Measurements from ENCODE around the gene TRMT1L.

The TRMT1L gene

DNA sequence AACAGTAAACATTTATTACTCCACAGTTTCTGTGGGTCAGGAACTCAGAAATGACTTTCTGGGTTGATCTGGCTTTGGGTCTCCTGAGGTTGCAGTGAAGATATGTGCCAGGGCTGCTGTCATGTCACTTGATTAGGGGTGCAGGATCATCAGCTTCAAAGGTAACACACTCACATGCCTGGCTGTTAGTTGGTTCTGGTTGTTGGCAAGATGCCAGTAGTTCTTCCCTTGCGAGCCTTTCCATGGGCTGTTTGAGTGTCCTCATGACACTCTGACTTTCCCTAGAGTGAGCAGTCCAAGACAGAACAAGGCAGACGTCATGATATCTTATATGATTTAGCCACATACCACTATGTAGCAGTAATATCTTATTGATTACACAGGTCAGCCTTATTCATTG, 2.0 kb upstream of the TRMT1L start:
- no peak for DNase-seq (ENCODE audit: insufficient read length, low spot score)
- no peak for FAIRE-seq

DNA sequence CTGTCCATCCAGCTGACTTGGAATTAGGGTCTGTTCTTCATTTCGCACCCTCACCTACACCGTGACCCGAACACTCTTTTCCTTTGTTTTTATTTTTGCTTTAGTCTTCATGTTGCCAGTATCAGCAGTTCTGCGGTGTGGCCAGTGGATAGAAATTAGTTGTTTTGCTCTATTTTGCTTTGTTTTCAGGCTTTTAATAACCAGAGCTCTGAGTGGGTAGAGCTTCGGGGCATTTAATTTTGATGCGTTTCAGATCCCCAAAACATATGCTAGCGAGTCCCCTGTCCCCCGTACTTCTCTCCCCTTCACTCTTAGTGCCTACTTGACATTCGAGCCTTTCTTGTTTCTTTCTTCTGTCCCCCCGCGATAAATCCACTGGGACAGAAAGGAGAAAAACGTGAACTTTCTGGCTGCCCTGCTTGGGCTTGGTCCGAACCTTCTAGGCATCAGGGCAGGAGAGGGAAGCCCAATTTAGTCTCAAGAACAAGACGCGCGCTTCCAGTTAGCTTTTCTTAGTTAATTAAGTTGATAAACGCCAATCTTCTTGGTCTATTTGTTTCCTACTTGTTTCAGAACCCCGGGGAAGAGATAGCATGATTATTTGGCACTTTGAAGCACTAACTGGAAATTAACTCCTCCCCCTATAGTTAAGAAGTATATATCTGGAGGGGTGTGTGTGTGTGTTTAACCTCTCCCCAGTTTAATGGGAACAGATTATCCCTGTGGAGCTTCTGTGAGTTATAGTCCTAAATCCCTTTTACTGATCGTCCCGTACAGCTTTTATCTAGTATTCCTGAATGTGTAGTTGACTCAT, 1.1 kb upstream of the TRMT1L start:
- FAIRE-seq (no peak), DNase-seq (ENCODE audit: insufficient read length, low spot score) (no peak)
- peak; percentile 40; the same call in 1 of the 2 replicates for TF ChIP-seq SPI1 (IDR thresholded peaks at IDR 0.05; ENCODE audit: low read depth, low read length)
- no peak; the same call in 1 of the 2 replicates for TF ChIP-seq POLR2A (IDR thresholded peaks at IDR 0.05; ENCODE audit: low read depth, low read length)
- 0 out of 2 replicates have a peak, but pooled peaks have one; percentile 54 for TF ChIP-seq POLR2AphosphoS5 (IDR thresholded peaks at IDR 0.05; ENCODE audit: low read depth, low read length)

More for the DNA sequence above, 2.0 kb upstream of the TRMT1L start:
- no peak for TF ChIP-seq PAX5 (IDR thresholded peaks at IDR 0.05; ENCODE audit: insufficient read depth, low read length, severe bottlenecking)

GRCh38 chr1:185156288-185156853, 382 bp downstream of the TRMT1L start:
- no peak for TF ChIP-seq PAX5 (IDR thresholded peaks at IDR 0.05; ENCODE audit: insufficient read depth, low read length, severe bottlenecking)
- TF ChIP-seq POU2F2 (IDR thresholded peaks at IDR 0.05; ENCODE audit: low read depth, low read length), result no peak
- TF ChIP-seq POLR2A (IDR thresholded peaks at IDR 0.05; ENCODE audit: low read depth, low read length), result no peak; the same call in 1 of the 2 replicates
- no peak for TF ChIP-seq POLR2AphosphoS5 (IDR thresholded peaks at IDR 0.05; ENCODE audit: low read depth, low read length)
- no peak for TF ChIP-seq SPI1 (IDR thresholded peaks at IDR 0.05; ENCODE audit: low read depth, low read length)
- no peak; the same call in 1 of the 2 replicates for TF ChIP-seq TAF1 (IDR thresholded peaks at IDR 0.05; ENCODE audit: low read depth, low read length)
- no peak for FAIRE-seq
- DNase-seq (ENCODE audit: insufficient read length, low spot score), result peak; percentile 32

- DNase-seq (ENCODE audit: insufficient read length, low spot score) (no peak), FAIRE-seq (peak; percentile 28)
- TF ChIP-seq SPI1 (IDR thresholded peaks at IDR 0.05; ENCODE audit: low read depth, low read length) (no peak), PAX5 (IDR thresholded peaks at IDR 0.05; ENCODE audit: insufficient read depth, low read length, severe bottlenecking) (no peak), POLR2AphosphoS5 (IDR thresholded peaks at IDR 0.05; ENCODE audit: low read depth, low read length) (no peak), POLR2A (IDR thresholded peaks at IDR 0.05; ENCODE audit: low read depth, low read length) (no peak; the same call in 1 of the 2 replicates), POU2F2 (IDR thresholded peaks at IDR 0.05; ENCODE audit: low read depth, low read length) (no peak), TAF1 (IDR thresholded peaks at IDR 0.05; ENCODE audit: low read depth, low read length) (no peak)
Observed at GRCh38 chr1:185155600-185156287, 1.0 kb downstream of the TRMT1L start.

- DNase-seq (ENCODE audit: insufficient read length, low spot score), result no peak
- no peak for FAIRE-seq
- no peak for TF ChIP-seq SPI1 (IDR thresholded peaks at IDR 0.05; ENCODE audit: low read depth, low read length)
- TF ChIP-seq POU2F2 (IDR thresholded peaks at IDR 0.05; ENCODE audit: low read depth, low read length), result no peak
- no peak for TF ChIP-seq POLR2A (IDR thresholded peaks at IDR 0.05; ENCODE audit: low read depth, low read length)
- no peak for TF ChIP-seq TAF1 (IDR thresholded peaks at IDR 0.05; ENCODE audit: low read depth, low read length)
- no peak for TF ChIP-seq POLR2AphosphoS5 (IDR thresholded peaks at IDR 0.05; ENCODE audit: low read depth, low read length)
- TF ChIP-seq PAX5 (IDR thresholded peaks at IDR 0.05; ENCODE audit: insufficient read depth, low read length, severe bottlenecking), result no peak
Observed at GRCh38 chr1:185154912-185155513, 1.7 kb downstream of the TRMT1L start.

- FAIRE-seq (peak; percentile 41), DNase-seq (ENCODE audit: insufficient read length, low spot score) (no peak)
- TF ChIP-seq TAF1 (IDR thresholded peaks at IDR 0.05; ENCODE audit: low read depth, low read length) (no peak), SPI1 (IDR thresholded peaks at IDR 0.05; ENCODE audit: low read depth, low read length) (peak; percentile 59), PAX5 (IDR thresholded peaks at IDR 0.05; ENCODE audit: insufficient read depth, low read length, severe bottlenecking) (no peak)
Observed at GRCh38 chr1:185152187-185152767, 4.5 kb downstream of the TRMT1L start.

- TF ChIP-seq PAX5 (IDR thresholded peaks at IDR 0.05; ENCODE audit: insufficient read depth, low read length, severe bottlenecking) (no peak), POU2F2 (IDR thresholded peaks at IDR 0.05; ENCODE audit: low read depth, low read length) (no peak), POLR2A (IDR thresholded peaks at IDR 0.05; ENCODE audit: low read depth, low read length) (no peak), TAF1 (IDR thresholded peaks at IDR 0.05; ENCODE audit: low read depth, low read length) (no peak), SPI1 (IDR thresholded peaks at IDR 0.05; ENCODE audit: low read depth, low read length) (no peak), POLR2AphosphoS5 (IDR thresholded peaks at IDR 0.05; ENCODE audit: low read depth, low read length) (no peak)
- FAIRE-seq (no peak), DNase-seq (ENCODE audit: insufficient read length, low spot score) (no peak)
Observed at GRCh38 chr1:185151215-185151614, 5.5 kb downstream of the TRMT1L start.

DNA sequence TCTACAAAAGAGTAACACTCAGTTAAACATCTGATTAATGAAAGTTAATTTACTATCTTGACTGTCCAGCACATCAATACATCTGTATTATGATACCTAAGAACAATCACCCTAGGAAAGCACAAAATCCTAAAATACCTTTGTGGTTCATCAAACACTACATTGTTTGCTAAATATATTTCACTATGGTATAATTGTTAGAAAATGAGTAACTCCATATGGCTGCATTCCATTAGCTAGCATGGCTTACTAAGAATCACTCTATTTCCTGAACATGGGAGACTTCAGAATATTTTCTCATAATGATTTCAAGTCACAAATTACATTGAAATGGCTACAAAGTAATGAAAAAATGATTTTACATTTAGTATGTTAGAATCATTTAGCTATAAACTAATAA, 12.5 kb downstream of the TRMT1L start:
- no peak for DNase-seq (ENCODE audit: insufficient read length, low spot score)
- FAIRE-seq, result no peak
- TF ChIP-seq POLR2A (IDR thresholded peaks at IDR 0.05; ENCODE audit: low read depth, low read length), result no peak
- TF ChIP-seq SPI1 (IDR thresholded peaks at IDR 0.05; ENCODE audit: low read depth, low read length), result no peak
- no peak for TF ChIP-seq PAX5 (IDR thresholded peaks at IDR 0.05; ENCODE audit: insufficient read depth, low read length, severe bottlenecking)

- DNase-seq (ENCODE audit: insufficient read length, low spot score) (no peak), FAIRE-seq (no peak)
- TF ChIP-seq POU2F2 (IDR thresholded peaks at IDR 0.05; ENCODE audit: low read depth, low read length) (no peak), POLR2AphosphoS5 (IDR thresholded peaks at IDR 0.05; ENCODE audit: low read depth, low read length) (no peak), PAX5 (IDR thresholded peaks at IDR 0.05; ENCODE audit: insufficient read depth, low read length, severe bottlenecking) (no peak), SPI1 (IDR thresholded peaks at IDR 0.05; ENCODE audit: low read depth, low read length) (no peak), POLR2A (IDR thresholded peaks at IDR 0.05; ENCODE audit: low read depth, low read length) (no peak), TAF1 (IDR thresholded peaks at IDR 0.05; ENCODE audit: low read depth, low read length) (no peak)
Observed at GRCh38 chr1:185139246-185139645, 17.5 kb downstream of the TRMT1L start.
